HL-60 (cell line): Measurements from ENCODE around the gene ATXN7L3.

ENCODE experiments used
- DNase-seq, 2 experiments: peaks; one replicate each; pipeline ENCODE4 v3.0.0-alpha.2; 2010 to 2020; ENCODE audit warnings: low read depth in 1 of 2, low spot score in 1 of 2
- H3K27ac ChIP-seq: fragments of 250-450 bp; sonication (Bioruptor Pico); replicated peaks from 2 replicates; pipeline ENCODE4 v1.5.1; 2020; ENCODE audit warnings: mild to moderate bottlenecking, moderate library complexity
- H3K27me3 ChIP-seq: fragments of 250-450 bp; sonication (Bioruptor Pico); 2 replicates; pipeline ENCODE4 v1.5.1; 2021; ENCODE audit warnings: mild to moderate bottlenecking, moderate library complexity; ENCODE audit not compliant: insufficient read depth, poor library complexity, severe bottlenecking
- H3K4me3 ChIP-seq: replicated peaks from 2 replicates; pipeline ENCODE4 v1.5.1; 2011; ENCODE audit warnings: mild to moderate bottlenecking, control low read depth, low read length; ENCODE audit not compliant: insufficient read depth
- CTCF ChIP-seq: IDR thresholded peaks from one replicate; pipeline ENCODE4 v1.5.1; 2011; ENCODE audit warnings: low read length, control low read depth, inconsistent platforms; ENCODE audit not compliant: insufficient read depth
- GABPA ChIP-seq: IDR thresholded peaks from 2 replicates; pipeline ENCODE4 v1.6.1; 2012; ENCODE audit warnings: low read depth
- POLR2AphosphoS5 ChIP-seq: IDR thresholded peaks from 2 replicates; pipeline ENCODE4 v1.6.1; 2012; ENCODE audit warnings: low read depth
- SPI1 ChIP-seq: IDR thresholded peaks from 2 replicates; pipeline ENCODE4 v1.6.1; 2012; ENCODE audit warnings: low read depth, mild to moderate bottlenecking, borderline replicate concordance
- TF ChIP-seq, protein P1 (sequence below): IDR thresholded peaks from 2 replicates; pipeline ENCODE4 v1.6.1; 2012; ENCODE audit warnings: low read depth; ENCODE audit not compliant: insufficient replicate concordance

The ATXN7L3 gene

GRCh38 chr17:44176671-44177501, 22.8 kb downstream of the ATXN7L3 start:
- DNase-seq = no peak
- TF ChIP-seq, protein P1, sequence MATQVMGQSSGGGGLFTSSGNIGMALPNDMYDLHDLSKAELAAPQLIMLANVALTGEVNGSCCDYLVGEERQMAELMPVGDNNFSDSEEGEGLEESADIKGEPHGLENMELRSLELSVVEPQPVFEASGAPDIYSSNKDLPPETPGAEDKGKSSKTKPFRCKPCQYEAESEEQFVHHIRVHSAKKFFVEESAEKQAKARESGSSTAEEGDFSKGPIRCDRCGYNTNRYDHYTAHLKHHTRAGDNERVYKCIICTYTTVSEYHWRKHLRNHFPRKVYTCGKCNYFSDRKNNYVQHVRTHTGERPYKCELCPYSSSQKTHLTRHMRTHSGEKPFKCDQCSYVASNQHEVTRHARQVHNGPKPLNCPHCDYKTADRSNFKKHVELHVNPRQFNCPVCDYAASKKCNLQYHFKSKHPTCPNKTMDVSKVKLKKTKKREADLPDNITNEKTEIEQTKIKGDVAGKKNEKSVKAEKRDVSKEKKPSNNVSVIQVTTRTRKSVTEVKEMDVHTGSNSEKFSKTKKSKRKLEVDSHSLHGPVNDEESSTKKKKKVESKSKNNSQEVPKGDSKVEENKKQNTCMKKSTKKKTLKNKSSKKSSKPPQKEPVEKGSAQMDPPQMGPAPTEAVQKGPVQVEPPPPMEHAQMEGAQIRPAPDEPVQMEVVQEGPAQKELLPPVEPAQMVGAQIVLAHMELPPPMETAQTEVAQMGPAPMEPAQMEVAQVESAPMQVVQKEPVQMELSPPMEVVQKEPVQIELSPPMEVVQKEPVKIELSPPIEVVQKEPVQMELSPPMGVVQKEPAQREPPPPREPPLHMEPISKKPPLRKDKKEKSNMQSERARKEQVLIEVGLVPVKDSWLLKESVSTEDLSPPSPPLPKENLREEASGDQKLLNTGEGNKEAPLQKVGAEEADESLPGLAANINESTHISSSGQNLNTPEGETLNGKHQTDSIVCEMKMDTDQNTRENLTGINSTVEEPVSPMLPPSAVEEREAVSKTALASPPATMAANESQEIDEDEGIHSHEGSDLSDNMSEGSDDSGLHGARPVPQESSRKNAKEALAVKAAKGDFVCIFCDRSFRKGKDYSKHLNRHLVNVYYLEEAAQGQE = no peak
- TF ChIP-seq POLR2AphosphoS5 (no peak), CTCF (no peak), SPI1 (no peak), GABPA (no peak)
- Histone ChIP-seq H3K4me3 (no peak overlapping the region), H3K27me3 (no peaks in the 10 kb centered on the region), H3K27ac (no peak overlapping the region)

DNA sequence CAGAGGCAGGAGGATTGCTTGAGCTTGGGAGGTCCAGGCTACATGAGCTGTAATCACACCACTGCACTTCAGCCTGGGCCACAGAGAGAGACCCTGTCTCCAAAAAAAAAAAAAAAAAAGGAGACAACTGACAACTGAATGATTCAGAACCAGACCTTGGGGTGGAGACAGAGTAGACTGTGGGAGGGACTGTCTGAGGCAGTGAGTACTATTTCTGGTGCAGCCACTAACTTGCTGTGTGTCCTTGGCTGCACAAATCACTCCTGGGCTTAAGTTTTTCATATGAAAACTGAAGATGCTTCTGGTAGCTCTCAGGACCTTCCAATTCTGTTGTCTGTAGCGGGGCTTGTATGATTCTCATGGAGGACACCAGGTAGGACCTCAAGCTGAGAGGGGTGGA, 23.4 kb downstream of the ATXN7L3 start:
- Histone ChIP-seq H3K27me3 (no peaks in the 10 kb centered on the region), H3K27ac (no peak overlapping the region), H3K4me3 (no peak overlapping the region)
- DNase-seq = no peak
- no peak for TF ChIP-seq POLR2AphosphoS5
- no peak for TF ChIP-seq CTCF
- TF ChIP-seq GABPA = no peak
- no peak for TF ChIP-seq SPI1
- TF ChIP-seq, protein P1 = no peak

GRCh38 chr17:44174427-44174826, 25.3 kb downstream of the ATXN7L3 start:
- no peaks in the 10 kb centered on the region for H3K27me3 ChIP-seq
- no peak overlapping the region for H3K4me3 ChIP-seq
- no peak for DNase-seq
- no peak overlapping the region for H3K27ac ChIP-seq
- TF ChIP-seq CTCF = no peak
- no peak for TF ChIP-seq SPI1
- no peak for TF ChIP-seq POLR2AphosphoS5
- no peak for TF ChIP-seq GABPA
- TF ChIP-seq, protein P1 = no peak
